Endothelial cell of umbilical vein (primary cell): Measurements from ENCODE around the gene MORN3. TPM values are rescaled to one million over a fixed set of nuclear protein-coding genes. Genes with fewer than 3 reads are reported as not detected.

Source experiments
- BruUV-seq: library from RNA; stranded (reverse); fragments of 400-500 nt; replicated peaks from 2 replicates; lab custom pipeline; 2021; lab: Mats Ljungman, UMichigan
- CTCF ChIA-PET: fragments of 300-600, 350-600 bp; sonication (Branson Sonifier 250); formaldehyde crosslinking; loops from one replicate; lab custom pipeline; 2021; ENCODE audit warnings: antibody characterized with exemption, inconsistent platforms; lab: Charles Lee
- POLR2A ChIA-PET: fragments of 300-600, 350-600 bp; sonication (Branson Sonifier 250); formaldehyde crosslinking; loops from one replicate; lab custom pipeline; 2021; ENCODE audit warnings: antibody characterized with exemption, inconsistent platforms; lab: Charles Lee
- DNase-seq: peaks from one replicate; pipeline ENCODE4 v3.0.0-alpha.2; 2011; ENCODE audit warnings: low read depth, low spot score
- FAIRE-seq: peaks from 2 replicates; lab custom pipeline; 2011; peaks lifted over from hg19 to GRCh38; lab: Jason Lieb, UNC
- H2AFZ ChIP-seq: 2 replicates; pipeline ENCODE4 v1.6.0; 2012; ENCODE audit warnings: low read depth, low read length, control low read depth, inconsistent platforms
- H3K27ac ChIP-seq: 2 replicates; pipeline ENCODE4 v1.5.1; 2011; ENCODE audit warnings: low read depth, mild to moderate bottlenecking, control low read depth, low read length, moderate library complexity; ENCODE audit not compliant: insufficient read depth
- H3K27me3 ChIP-seq, 2 experiments: 2 replicates each; pipeline versions ENCODE4 v1.6.0 to v1.6.1; 2011; ENCODE audit warnings: low read length in 2 of 2, mixed read lengths in 1 of 2; ENCODE audit not compliant: control insufficient read depth in 2 of 2, insufficient read depth in 2 of 2
- H3K36me3 ChIP-seq, 2 experiments: 2 replicates in 1 of 2; 3 replicates in 1 of 2; pipeline ENCODE4 v1.5.1; 2011; ENCODE audit warnings: low read length in 2 of 2, mild to moderate bottlenecking in 1 of 2, moderate library complexity in 1 of 2; ENCODE audit not compliant: control insufficient read depth in 2 of 2, insufficient read depth in 2 of 2; ENCODE audit errors: extremely low read depth in 1 of 2
- H3K4me1 ChIP-seq: 3 replicates; pipeline ENCODE4 v1.5.1; 2011; ENCODE audit warnings: mild to moderate bottlenecking, low read length; ENCODE audit not compliant: control insufficient read depth, insufficient read depth; ENCODE audit errors: extremely low read depth
- H3K4me2 ChIP-seq: 2 replicates; pipeline ENCODE4 v1.6.1; 2011; ENCODE audit warnings: low read length, control low read depth, mixed read lengths; ENCODE audit not compliant: insufficient read depth
- H3K4me3 ChIP-seq, 3 experiments: fragments of 200-600 bp in 1 of 3; sonication (generic), shearing (Covaris generic) in 1 of 3; replicated peaks in 1 of 3; 2 replicates each; pipeline ENCODE4 v1.5.1; 2011 to 2016; ENCODE audit warnings: control low read depth in 3 of 3, low read length in 3 of 3, mild to moderate bottlenecking in 2 of 3, inconsistent platforms in 1 of 3, low read depth in 1 of 3, moderate library complexity in 1 of 3; ENCODE audit not compliant: insufficient read depth in 1 of 3
- H3K79me2 ChIP-seq: 2 replicates; pipeline ENCODE4 v1.6.0; 2012; ENCODE audit warnings: low read length, inconsistent platforms; ENCODE audit not compliant: control insufficient read depth, insufficient read depth
- H3K9ac ChIP-seq: replicated peaks from 2 replicates; pipeline ENCODE3; 2011; ENCODE audit warnings: low read length, control low read depth; ENCODE audit not compliant: insufficient read depth; ENCODE audit errors: extremely low read depth
- H3K9me1 ChIP-seq: replicated peaks from 3 replicates; pipeline ENCODE4 v1.6.0; 2011; ENCODE audit warnings: mild to moderate bottlenecking, low read length; ENCODE audit not compliant: control insufficient read depth, insufficient read depth; ENCODE audit errors: extremely low read depth
- H3K9me3 ChIP-seq: replicated peaks from 2 replicates; pipeline ENCODE4 v1.5.1; 2012; ENCODE audit warnings: low read length, inconsistent platforms; ENCODE audit not compliant: control insufficient read depth, insufficient read depth
- H4K20me1 ChIP-seq: replicated peaks from 2 replicates; pipeline ENCODE3; 2011; ENCODE audit warnings: mild to moderate bottlenecking, low read length; ENCODE audit not compliant: control insufficient read depth, insufficient read depth; ENCODE audit errors: extremely low read depth
- CTCF ChIP-seq, 2 donors: IDR thresholded peaks; 1 replicate in 1 of 2; 2 replicates in 1 of 2; pipeline ENCODE4 v1.5.1; 2011; ENCODE audit warnings: low read length in 2 of 2, mild to moderate bottlenecking in 2 of 2, moderate library complexity in 2 of 2, control low read depth in 1 of 2, inconsistent platforms in 1 of 2, low read depth in 1 of 2; ENCODE audit not compliant: insufficient read depth in 1 of 2; ENCODE audit errors: extremely low read depth in 1 of 2
- EZH2 ChIP-seq: IDR thresholded peaks from 2 replicates; pipeline ENCODE4 v1.6.1; 2012; ENCODE audit warnings: borderline replicate concordance, low read depth, mild to moderate bottlenecking, moderate library complexity, low read length, inconsistent platforms; ENCODE audit not compliant: severe bottlenecking
- FOS ChIP-seq: IDR thresholded peaks from 2 replicates; pipeline ENCODE4 v1.6.1; 2011; ENCODE audit warnings: mild to moderate bottlenecking, low read length, moderate library complexity, borderline replicate concordance; ENCODE audit not compliant: insufficient read depth
- GATA2 ChIP-seq: IDR thresholded peaks from 2 replicates; pipeline ENCODE4 v1.7.0; 2011; ENCODE audit warnings: low read depth, mild to moderate bottlenecking, moderate library complexity, mixed read lengths, low read length; ENCODE audit not compliant: insufficient read length, insufficient read depth
- JUN ChIP-seq: IDR thresholded peaks from 2 replicates; pipeline ENCODE4 v1.6.1; 2011; ENCODE audit warnings: borderline replicate concordance, low read depth; ENCODE audit not compliant: insufficient read length, insufficient read depth
- MAX ChIP-seq: IDR thresholded peaks from 2 replicates; pipeline ENCODE4 v1.6.1; 2011; ENCODE audit not compliant: insufficient read depth, insufficient read length
- MYC ChIP-seq: IDR thresholded peaks from one replicate; pipeline ENCODE4 v1.6.1; 2011; ENCODE audit warnings: mild to moderate bottlenecking, low read depth, low read length
- POLR2A ChIP-seq: IDR thresholded peaks from 2 replicates; pipeline ENCODE4 v1.6.1; 2012; ENCODE audit warnings: low read depth, mild to moderate bottlenecking, control low read depth, low read length
- POLR2AphosphoS5 ChIP-seq: IDR thresholded peaks from 2 replicates; pipeline ENCODE4 v1.6.1; 2012; ENCODE audit warnings: low read depth, mild to moderate bottlenecking, control low read depth, low read length, moderate library complexity; ENCODE audit not compliant: insufficient read depth
- dilution Hi-C: fragments of 300-500 bp; cut with MboI; formaldehyde crosslinking; loops from one replicate; pipeline ENCODE4 v1.15.0; 2019; ENCODE audit warnings: low sequenced_read_pairs; ENCODE audit not compliant: extremely low pct_ligation_motif_present
- intact Hi-C: fragments of 100-400 bp; cut with micrococcal nuclease; formaldehyde crosslinking; loops from one replicate; pipeline ENCODE4 v1.10.0; 2022
- polyA plus RNA-seq, 4 experiments: library from polyadenylated mRNA; depleted of rRNA in 3 of 4; stranded (reverse) in 3 of 4; unstranded in 1 of 4; fragments of >200 nt; gene quantifications; 2 replicates each; pipeline versions ENCODE4 v1.2.1 to v1.2.3, GENCODE V29; 2011 to 2012; ENCODE audit warnings: missing spikeins in 1 of 4
- total RNA-seq: library from RNA; stranded (reverse); gene quantifications from 2 replicates; pipeline ENCODE4 v1.2.3, GENCODE V29; 2021

MORN3 gene
- total and polyA plus RNA-seq, 2 donors (not counting 3 experiments of a cell fraction or from before 2014, with no cell fraction given) = 0.66 to 0.73 TPM

GRCh38 chr12:121689430-121689829 lies 20.0 kb upstream of the MORN3 start:
- H3K4me1 ChIP-seq = no peaks in the 10 kb centered on the region
- no peaks in the 10 kb centered on the region for H4K20me1 ChIP-seq
- intact Hi-C loops = no loop called here
- no peak for DNase-seq
- ChIA-PET POLR2A (no interaction called here), CTCF (interaction anchor here (2.2 to 2.5 kb wide), 2 partner anchors 105 to 137 kb away, joined by 7 to 11 read pairs; partner anchors contain the start of gene RHOF)
- dilution Hi-C loops = no loop called here
- H3K9ac ChIP-seq = no peak overlapping the region
- BruUV-seq = no TSS peak
- no peaks in the 10 kb centered on the region for H3K9me1 ChIP-seq
- no peak overlapping the region for H3K4me3 ChIP-seq
- peak; percentile 15 for FAIRE-seq
- no peak overlapping the region for H3K27ac ChIP-seq
- no peaks in the 10 kb centered on the region for H3K9me3 ChIP-seq
- H3K27me3 ChIP-seq = no peaks in the 10 kb centered on the region
- H3K79me2 ChIP-seq = no peaks in the 10 kb centered on the region
- TF ChIP-seq CTCF (IDR thresholded peaks at IDR 0.05; ENCODE audit: extremely low read depth in 1 of 2, insufficient read depth in 1 of 2, low read depth in 1 of 2, low read length in 2 of 2) (no peak), MYC (no peak)
- H3K4me2 ChIP-seq = no peak overlapping the region
- H2AFZ ChIP-seq = no peak overlapping the region
- no peaks in the 10 kb centered on the region for H3K36me3 ChIP-seq

- CTCF ChIA-PET = interaction anchor here (2.2 kb wide), 1 partner anchor 137 kb away, joined by 7 read pairs; no protein-coding TSS in a partner anchor
- intact Hi-C loops = no loop called here
Measured at GRCh38 chr12:121688966-121689365, 19.5 kb upstream of the MORN3 start.

More at GRCh38 chr12:121688966-121689365, 19.5 kb upstream of the MORN3 start:
- H3K79me2 ChIP-seq = no peaks in the 10 kb centered on the region
- no peaks in the 10 kb centered on the region for H3K4me1 ChIP-seq
- H3K4me2 ChIP-seq = no peak overlapping the region
- H3K27ac ChIP-seq = no peak overlapping the region
- H4K20me1 ChIP-seq = no peaks in the 10 kb centered on the region
- FAIRE-seq (no peak), DNase-seq (no peak)
- no peaks in the 10 kb centered on the region for H3K9me3 ChIP-seq
- BruUV-seq = no TSS peak
- no peak overlapping the region for H3K4me3 ChIP-seq
- TF ChIP-seq FOS (no peak), JUN (no peak), CTCF (IDR thresholded peaks at IDR 0.05; ENCODE audit: extremely low read depth in 1 of 2, insufficient read depth in 1 of 2, low read depth in 1 of 2, low read length in 2 of 2) (no peak), GATA2 (no peak), POLR2A (no peak), POLR2AphosphoS5 (no peak), MYC (no peak), EZH2 (no peak), MAX (no peak)
- dilution Hi-C loops = no loop called here
- no peak overlapping the region for H3K9ac ChIP-seq
- no peaks in the 10 kb centered on the region for H3K27me3 ChIP-seq
- POLR2A ChIA-PET = no interaction called here
- no peak overlapping the region for H2AFZ ChIP-seq
- no peaks in the 10 kb centered on the region for H3K9me1 ChIP-seq
- H3K36me3 ChIP-seq = no peaks in the 10 kb centered on the region
